Astrocyte of the cerebellum (primary cell): ENCODE measurements around the gene MAT1A.

ENCODE experiments used
- DNase-seq: peaks from one replicate; pipeline ENCODE4 v3.0.0-alpha.2; 2011; ENCODE audit warnings: low read depth
- H3K4me3 ChIP-seq: 2 replicates; pipeline ENCODE4 v1.5.1; 2011; ENCODE audit warnings: mild to moderate bottlenecking, low read depth, low read length, moderate library complexity
- CTCF ChIP-seq: IDR thresholded peaks from 2 replicates; pipeline ENCODE4 v1.5.1; 2012; ENCODE audit warnings: low read length, low read depth, moderate library complexity, mild to moderate bottlenecking; ENCODE audit errors: missing control alignments
- in situ Hi-C: cut with HindIII; loops from 2 replicates; pipeline ENCODE4 v1.10.0; 2017; ENCODE audit warnings: low sequenced_read_pairs

MAT1A gene

GRCh38 chr10:80283536-80284199 is 5.8 kb downstream of the MAT1A start:
- no peak overlapping the region for H3K4me3 ChIP-seq
- DNase-seq = no peak
- in situ Hi-C loops = no loop called here
- TF ChIP-seq CTCF = no peak

- no peak for TF ChIP-seq CTCF
- no peak overlapping the region for H3K4me3 ChIP-seq
- in situ Hi-C loops = no loop called here
- DNase-seq = no peak
Observed at GRCh38 chr10:80283119-80283518, 6.3 kb downstream of the MAT1A start.

- no peak for DNase-seq
- in situ Hi-C loops = no loop called here
- no peak for TF ChIP-seq CTCF
- no peak overlapping the region for H3K4me3 ChIP-seq
Observed at GRCh38 chr10:80281784-80282765, 7.4 kb downstream of the MAT1A start.

- DNase-seq = no peak
Observed at GRCh38 chr10:80281292-80281691, 8.2 kb downstream of the MAT1A start.

GRCh38 chr10:80280071-80280800 is 9.2 kb downstream of the MAT1A start:
- DNase-seq = no peak
- in situ Hi-C loops = no loop called here
- no peak overlapping the region for H3K4me3 ChIP-seq
- TF ChIP-seq CTCF = no peak

More at GRCh38 chr10:80281292-80281691, 8.2 kb downstream of the MAT1A start:
- H3K4me3 ChIP-seq = no peak overlapping the region
- in situ Hi-C loops = no loop called here
- TF ChIP-seq CTCF = no peak

- no peak overlapping the region for H3K4me3 ChIP-seq
- in situ Hi-C loops = no loop called here
- TF ChIP-seq CTCF = no peak
- no peak for DNase-seq
Observed at GRCh38 chr10:80279146-80279545, 10.3 kb downstream of the MAT1A start.
